ENCODE measurements around the gene FYB2. TPM values are rescaled to one million over a fixed set of nuclear protein-coding genes. Genes with fewer than 3 reads are reported as not detected.

FYB2 gene
- total RNA-seq, 4 donors from 2014 or later: not detected

DNA sequence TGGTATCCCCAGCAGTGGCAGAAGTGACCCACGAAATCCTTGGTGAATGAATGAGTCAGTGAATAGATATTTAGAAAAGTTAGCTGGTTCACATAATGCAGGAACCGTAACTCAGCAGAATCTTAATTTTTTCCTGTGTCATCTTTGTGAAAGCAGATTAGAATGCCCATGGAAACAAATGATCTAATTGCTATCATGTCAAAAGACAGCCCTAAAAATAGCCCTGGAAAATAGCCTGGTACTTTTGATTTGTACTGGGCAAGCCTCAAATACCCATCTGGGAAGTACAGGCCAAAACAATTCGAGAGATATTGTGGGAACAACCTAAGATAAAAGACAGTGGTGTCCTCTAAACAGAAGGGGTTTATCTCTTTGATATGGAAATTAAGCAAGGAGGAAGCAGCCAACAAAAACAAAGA is 21.1 kb downstream of the FYB2 start:
- TF ChIP-seq, protein P1, sequence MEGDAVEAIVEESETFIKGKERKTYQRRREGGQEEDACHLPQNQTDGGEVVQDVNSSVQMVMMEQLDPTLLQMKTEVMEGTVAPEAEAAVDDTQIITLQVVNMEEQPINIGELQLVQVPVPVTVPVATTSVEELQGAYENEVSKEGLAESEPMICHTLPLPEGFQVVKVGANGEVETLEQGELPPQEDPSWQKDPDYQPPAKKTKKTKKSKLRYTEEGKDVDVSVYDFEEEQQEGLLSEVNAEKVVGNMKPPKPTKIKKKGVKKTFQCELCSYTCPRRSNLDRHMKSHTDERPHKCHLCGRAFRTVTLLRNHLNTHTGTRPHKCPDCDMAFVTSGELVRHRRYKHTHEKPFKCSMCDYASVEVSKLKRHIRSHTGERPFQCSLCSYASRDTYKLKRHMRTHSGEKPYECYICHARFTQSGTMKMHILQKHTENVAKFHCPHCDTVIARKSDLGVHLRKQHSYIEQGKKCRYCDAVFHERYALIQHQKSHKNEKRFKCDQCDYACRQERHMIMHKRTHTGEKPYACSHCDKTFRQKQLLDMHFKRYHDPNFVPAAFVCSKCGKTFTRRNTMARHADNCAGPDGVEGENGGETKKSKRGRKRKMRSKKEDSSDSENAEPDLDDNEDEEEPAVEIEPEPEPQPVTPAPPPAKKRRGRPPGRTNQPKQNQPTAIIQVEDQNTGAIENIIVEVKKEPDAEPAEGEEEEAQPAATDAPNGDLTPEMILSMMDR (IDR thresholded peaks at IDR 0.05): no peak
- ATAC-seq (ENCODE audit: low FRiP score) (peak; percentile 58), DNase-seq (ENCODE audit: low spot score) (no peak)

DNA sequence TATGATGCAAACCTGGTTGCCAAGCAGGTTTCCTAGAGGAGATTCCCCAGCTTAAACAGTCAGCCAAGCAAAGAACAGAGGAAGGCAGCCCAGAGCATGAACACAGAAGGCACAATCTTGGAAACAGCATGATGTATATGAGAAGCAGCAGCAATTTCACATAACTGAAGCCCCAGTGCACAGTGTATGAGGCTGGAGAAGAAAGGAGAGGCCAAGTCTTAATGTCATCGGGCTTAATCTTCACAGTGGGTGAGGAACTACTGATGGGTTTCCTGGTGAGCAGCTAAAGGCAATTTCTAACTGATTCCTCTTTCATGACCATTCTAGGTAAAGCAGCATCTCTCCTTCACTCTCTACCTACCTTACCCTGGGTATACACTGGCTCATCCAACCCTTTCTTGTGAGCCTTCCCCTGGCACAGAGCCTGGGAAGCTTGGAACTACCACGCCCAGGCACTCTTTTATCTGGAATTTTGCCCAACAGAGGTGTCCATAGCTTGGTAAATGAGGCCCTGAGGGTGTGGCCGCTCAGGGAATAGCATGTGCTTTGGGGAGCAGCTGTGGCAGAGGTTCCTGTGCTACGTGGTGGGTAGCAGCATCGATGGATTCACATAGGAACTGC is 22.0 kb downstream of the FYB2 start:
- no peak for ATAC-seq (ENCODE audit: low FRiP score)
- TF ChIP-seq, protein P1 (IDR thresholded peaks at IDR 0.05): no peak
- no peak for DNase-seq (ENCODE audit: low spot score)

DNA sequence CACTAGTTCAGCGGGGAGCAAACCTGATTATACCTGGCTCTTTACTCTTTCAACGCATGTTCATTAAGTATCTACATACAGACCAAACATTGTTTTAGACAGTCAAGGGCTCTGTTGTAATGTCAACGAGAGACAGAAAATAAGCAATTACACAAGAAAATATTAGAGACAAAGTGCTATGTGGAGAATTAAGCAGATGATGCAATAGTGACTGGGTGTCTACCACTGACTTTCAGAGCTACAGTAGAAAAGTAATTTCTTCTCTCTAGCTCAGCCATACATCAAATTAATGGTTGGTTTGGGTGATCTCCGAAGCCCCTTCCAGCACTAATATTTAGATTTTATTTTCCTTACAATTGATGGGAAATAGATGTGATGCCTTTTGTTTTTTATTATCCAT is 23.3 kb downstream of the FYB2 start:
- DNase-seq (ENCODE audit: low spot score) (no peak), ATAC-seq (ENCODE audit: low FRiP score) (no peak)
- TF ChIP-seq, protein P1 (IDR thresholded peaks at IDR 0.05): no peak

DNA sequence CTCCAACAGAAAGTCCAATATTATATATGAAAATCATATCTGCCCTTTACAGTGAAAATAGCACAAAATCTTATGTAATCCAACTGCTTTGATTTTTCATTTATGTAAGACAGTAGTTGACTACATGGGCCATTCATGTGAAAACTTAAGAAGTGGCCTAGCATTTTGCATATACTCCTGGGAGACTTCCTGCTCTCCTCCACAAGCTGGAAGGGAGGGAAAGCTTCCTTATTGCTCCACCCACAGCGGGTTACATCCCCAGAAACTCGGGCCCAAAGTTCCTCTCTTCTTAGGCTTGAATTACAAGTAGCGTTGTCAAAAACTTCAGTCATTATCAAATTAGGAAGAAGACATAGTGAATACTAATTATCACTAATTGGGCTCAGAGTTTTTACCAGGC is 29.2 kb downstream of the FYB2 start:
- TF ChIP-seq, protein P1 (IDR thresholded peaks at IDR 0.05): no peak
- DNase-seq (ENCODE audit: low spot score) (no peak), ATAC-seq (ENCODE audit: low FRiP score) (no peak)

DNA sequence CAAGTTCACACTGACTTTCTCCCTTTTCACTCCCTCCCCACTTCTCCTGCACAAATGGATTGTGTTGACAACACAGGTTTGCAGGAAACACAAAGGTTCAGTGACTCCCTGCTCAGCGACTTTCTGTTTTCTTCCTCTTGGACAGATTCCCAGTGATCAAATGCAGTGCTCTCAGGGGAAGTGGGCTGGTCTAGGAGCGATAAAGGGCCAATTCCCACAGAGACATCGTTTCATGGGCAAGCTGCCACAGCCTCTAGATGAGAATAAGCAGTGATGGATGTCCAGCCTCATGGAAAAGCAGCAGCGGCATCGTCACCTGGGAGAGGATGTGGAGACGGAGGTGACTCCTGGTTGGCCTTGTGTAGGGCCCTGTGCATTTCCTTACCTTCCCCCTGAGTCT is 30.6 kb downstream of the FYB2 start:
- DNase-seq (ENCODE audit: low spot score): no peak
- TF ChIP-seq, protein P1 (IDR thresholded peaks at IDR 0.05): no peak
- no peak for ATAC-seq (ENCODE audit: low FRiP score)

DNA sequence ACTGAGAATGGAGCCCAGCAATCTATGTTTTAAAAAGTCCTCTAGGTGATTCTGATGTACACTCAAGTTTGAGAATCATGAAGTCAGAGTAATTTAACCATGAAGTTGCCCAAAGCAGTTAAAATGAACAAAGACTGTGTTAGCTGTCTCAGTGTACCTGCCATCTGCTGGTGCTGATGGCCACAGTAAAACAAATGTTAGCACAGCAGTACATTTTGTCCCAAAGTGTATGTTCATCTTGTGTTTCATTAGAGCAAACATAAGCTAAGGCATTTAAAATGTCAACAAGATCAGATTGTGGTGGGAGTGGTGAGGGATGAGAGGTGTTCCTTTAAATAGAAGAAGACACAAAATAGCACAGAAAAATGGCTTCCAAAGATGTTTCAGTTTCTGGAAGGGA is 31.1 kb downstream of the FYB2 start:
- no peak for ATAC-seq (ENCODE audit: low FRiP score)
- TF ChIP-seq, protein P1 (IDR thresholded peaks at IDR 0.05): no peak
- no peak for DNase-seq (ENCODE audit: low spot score)

DNA sequence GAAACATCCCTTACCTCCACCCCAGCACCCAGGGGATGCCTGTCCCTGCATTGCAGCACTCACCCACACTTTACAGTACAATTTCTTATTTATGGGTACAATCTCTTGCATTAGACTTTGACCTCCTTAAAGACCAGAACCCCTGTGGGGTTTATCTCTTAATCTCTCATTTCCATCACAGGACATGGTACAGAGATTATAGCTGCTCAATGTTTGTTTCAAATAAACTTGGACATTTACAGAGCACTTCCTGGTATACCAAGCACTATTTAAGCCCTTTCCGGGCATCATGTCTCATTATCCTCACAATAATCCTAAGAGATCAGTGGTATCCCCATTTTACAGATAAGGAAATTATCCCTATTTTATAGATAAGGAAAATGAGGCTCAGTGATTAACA is 31.9 kb downstream of the FYB2 start:
- TF ChIP-seq, protein P1 (IDR thresholded peaks at IDR 0.05): no peak
- ATAC-seq (ENCODE audit: low FRiP score) (no peak), DNase-seq (ENCODE audit: low spot score) (no peak)
